CD4-positive, CD25-positive, alpha-beta regulatory T cell (primary cell): ENCODE data around the gene ARHGDIA. TPM values are rescaled to one million over a fixed set of nuclear protein-coding genes. Genes with fewer than 3 reads are reported as not detected.
A peak's percentile ranks its signal among the peaks of the same experiment; 100 is the strongest.

Experiments used
- ATAC-seq, 2 donors: fragments of 150-1000 bp; cut with Tn5 transposase; one replicate each; pipeline ENCODE4 v1.10.0; 2021; ENCODE audit warnings: low read depth in 2 of 2, moderate number of reproducible peaks in 2 of 2, moderate library complexity in 1 of 2
- DNase-seq, 3 donors: peaks; one replicate each; pipeline versions ENCODE4 v3.0.0 to v3.0.0-alpha.2; 2012 to 2022; ENCODE audit warnings: mixed read lengths in 1 of 3
- H3K27ac ChIP-seq: one replicate; pipeline ENCODE4 v1.7.0; 2013; ENCODE audit warnings: mild to moderate bottlenecking, low read length; ENCODE audit not compliant: insufficient read depth, poor library complexity, severe bottlenecking
- H3K27me3 ChIP-seq: one replicate; pipeline ENCODE4 v1.7.0; 2013; ENCODE audit warnings: low read length; ENCODE audit not compliant: control insufficient read depth, insufficient read depth
- H3K36me3 ChIP-seq: one replicate; pipeline ENCODE4 v1.7.0; 2013; ENCODE audit warnings: mild to moderate bottlenecking, low read length, moderate library complexity; ENCODE audit not compliant: control insufficient read depth, insufficient read depth
- H3K4me1 ChIP-seq: 2 replicates; pipeline ENCODE4 v1.7.0; 2013; ENCODE audit warnings: mild to moderate bottlenecking, low read length; ENCODE audit not compliant: insufficient read depth, control insufficient read depth, poor library complexity, severe bottlenecking
- H3K4me3 ChIP-seq: one replicate; pipeline ENCODE4 v1.7.0; 2013; ENCODE audit warnings: low read depth, mild to moderate bottlenecking, low read length, moderate library complexity
- H3K9me3 ChIP-seq, 2 experiments: 1 replicate in 1 of 2; 2 replicates in 1 of 2; pipeline ENCODE4 v1.7.0; 2013; ENCODE audit warnings: low read length in 2 of 2, mild to moderate bottlenecking in 1 of 2, moderate library complexity in 1 of 2; ENCODE audit not compliant: control insufficient read depth in 2 of 2
- H3K27ac Mint-ChIP-seq, 3 donors: one replicate each; pipeline ENCODE4 v1.8.0; 2020 to 2022; ENCODE audit warnings: mild to moderate bottlenecking in 3 of 3, mixed read lengths in 3 of 3, moderate library complexity in 2 of 3
- H3K27me3 Mint-ChIP-seq: one replicate; pipeline ENCODE4 v1.8.0; 2022; ENCODE audit warnings: mild to moderate bottlenecking, mixed read lengths
- H3K36me3 Mint-ChIP-seq: one replicate; pipeline ENCODE4 v1.8.0; 2020; ENCODE audit warnings: mixed read lengths
- H3K4me1 Mint-ChIP-seq, 4 donors: one replicate each; pipeline ENCODE4 v1.8.0; 2020 to 2022; ENCODE audit warnings: mixed read lengths in 4 of 4, mild to moderate bottlenecking in 1 of 4
- H3K4me3 Mint-ChIP-seq, 4 donors: one replicate each; pipeline ENCODE4 v1.8.0; 2020 to 2022; ENCODE audit warnings: mild to moderate bottlenecking in 4 of 4, mixed read lengths in 4 of 4, moderate library complexity in 3 of 4
- H3K9me3 Mint-ChIP-seq, 7 donors: one replicate each; pipeline ENCODE4 v1.8.0; 2020 to 2022; ENCODE audit warnings: mixed read lengths in 7 of 7, mild to moderate bottlenecking in 3 of 7, moderate library complexity in 2 of 7
- polyA plus RNA-seq, 4 donors: library from polyadenylated mRNA; unstranded; fragments of 300-500 nt; fragmentation: Illumina TruSeq; gene quantifications; one replicate each; pipeline ENCODE4 v1.2.3, GENCODE V29; 2021
- total RNA-seq: library from RNA; stranded (reverse); gene quantifications from one replicate; pipeline ENCODE4 v1.2.3, GENCODE V29; 2022

Gene ARHGDIA
- total and polyA plus RNA-seq, 5 donors from 2014 or later = 91.4 to 578 (median 107) TPM

- H3K36me3 Mint-ChIP-seq = peaks cover 8% of the 10 kb centered on the region
These were observed 26.2 kb downstream of the ARHGDIA start for GRCh38 chr17:81844887-81845286.

GRCh38 chr17:81844327-81844851 is 26.7 kb downstream of the ARHGDIA start:
- peaks cover 8% of the 10 kb centered on the region for H3K36me3 Mint-ChIP-seq
- no peaks in the 10 kb centered on the region for H3K27me3 Mint-ChIP-seq
- ATAC-seq (no peak), DNase-seq (no peak)
- H3K4me1 Mint-ChIP-seq = no peaks in the 10 kb centered on the region
- H3K36me3 ChIP-seq = peaks cover 39% of the 10 kb centered on the region
- no peak overlapping the region for H3K27ac Mint-ChIP-seq
- H3K4me3 ChIP-seq = no peak overlapping the region
- no peak overlapping the region for H3K4me3 Mint-ChIP-seq
- H3K27me3 ChIP-seq = no peaks in the 10 kb centered on the region
- no peaks in the 10 kb centered on the region for H3K9me3 ChIP-seq
- no peaks in the 10 kb centered on the region for H3K9me3 Mint-ChIP-seq
- H3K4me1 ChIP-seq = no peaks in the 10 kb centered on the region
- H3K27ac ChIP-seq = no peak overlapping the region

More at GRCh38 chr17:81844887-81845286, 26.2 kb downstream of the ARHGDIA start:
- H3K27me3 ChIP-seq = no peaks in the 10 kb centered on the region
- H3K27me3 Mint-ChIP-seq = no peaks in the 10 kb centered on the region
- no peaks in the 10 kb centered on the region for H3K4me1 ChIP-seq
- no peaks in the 10 kb centered on the region for H3K4me1 Mint-ChIP-seq
- no peak overlapping the region for H3K27ac ChIP-seq
- no peak for DNase-seq
- H3K27ac Mint-ChIP-seq = no peak overlapping the region
- no peaks in the 10 kb centered on the region for H3K9me3 Mint-ChIP-seq
- no peak overlapping the region for H3K4me3 ChIP-seq
- H3K36me3 ChIP-seq = peaks cover 39% of the 10 kb centered on the region
- H3K9me3 ChIP-seq = no peaks in the 10 kb centered on the region
- no peak overlapping the region for H3K4me3 Mint-ChIP-seq
- no peak for ATAC-seq

GRCh38 chr17:81843713-81844326 is 27.3 kb downstream of the ARHGDIA start:
- Mint-ChIP-seq H3K27me3 (no peaks in the 10 kb centered on the region), H3K4me1 (no peaks in the 10 kb centered on the region), H3K36me3 (peaks cover 8% of the 10 kb centered on the region), H3K9me3 (no peaks in the 10 kb centered on the region), H3K4me3 (no peak overlapping the region), H3K27ac (peak overlapping the region in 1 of 3 donors; percentile 91)
- no peaks in the 10 kb centered on the region for H3K27me3 ChIP-seq
- H3K4me3 ChIP-seq = no peak overlapping the region
- no peaks in the 10 kb centered on the region for H3K9me3 ChIP-seq
- H3K27ac ChIP-seq = no peak overlapping the region
- no peak for ATAC-seq
- H3K36me3 ChIP-seq = peaks cover 39% of the 10 kb centered on the region
- DNase-seq = no peak
- H3K4me1 ChIP-seq = no peaks in the 10 kb centered on the region

DNA sequence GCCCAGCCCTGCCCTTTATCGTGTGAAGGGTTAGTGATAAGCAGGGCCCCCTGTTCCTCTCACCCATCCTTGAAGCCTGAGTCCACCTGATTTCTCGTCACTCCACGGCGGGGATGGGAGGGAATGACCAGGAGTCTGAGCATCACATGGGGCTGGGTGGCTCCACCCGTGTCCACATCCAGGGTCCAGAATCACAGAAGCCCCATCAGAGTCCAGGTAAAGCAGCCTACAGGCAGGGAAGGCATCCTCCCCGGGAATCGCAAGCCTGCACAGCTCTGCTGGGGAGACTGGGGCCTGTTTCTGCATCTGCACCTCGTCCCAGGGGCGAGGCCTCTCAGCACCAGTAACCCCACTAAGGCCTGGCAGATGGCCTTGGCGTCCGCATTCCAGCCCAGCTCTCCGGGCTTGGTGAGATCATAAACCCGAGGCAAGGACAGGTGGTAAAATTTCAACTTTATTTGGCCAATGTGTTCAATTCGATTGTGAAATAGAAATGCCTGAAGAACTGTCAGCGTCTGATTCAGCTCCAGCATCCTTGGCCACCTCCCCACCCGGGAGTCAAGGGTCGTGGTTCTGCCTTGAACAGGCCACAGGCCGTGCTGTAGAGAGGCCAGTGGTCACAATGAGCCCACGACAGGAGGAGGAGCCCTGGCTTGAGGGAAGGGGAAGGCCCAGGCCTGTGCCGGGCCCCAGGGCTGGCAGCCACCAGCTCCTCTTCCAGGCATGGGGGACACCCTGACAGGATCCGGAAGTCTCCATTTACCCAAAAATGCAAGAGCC is 28.2 kb downstream of the ARHGDIA start:
- Mint-ChIP-seq H3K27ac (peak overlapping the region in 1 of 3 donors; percentile 42), H3K4me3 (no peak overlapping the region), H3K4me1 (no peaks in the 10 kb centered on the region), H3K36me3 (peaks cover 8% of the 10 kb centered on the region), H3K9me3 (no peaks in the 10 kb centered on the region), H3K27me3 (no peaks in the 10 kb centered on the region)
- Histone ChIP-seq H3K4me1 (no peaks in the 10 kb centered on the region), H3K36me3 (peaks cover 39% of the 10 kb centered on the region), H3K27ac (no peak overlapping the region), H3K27me3 (no peaks in the 10 kb centered on the region), H3K9me3 (no peaks in the 10 kb centered on the region), H3K4me3 (no peak overlapping the region)
- ATAC-seq (no peak), DNase-seq (no peak)

GRCh38 chr17:81842378-81842724 is 28.8 kb downstream of the ARHGDIA start:
- no peak for ATAC-seq
- Mint-ChIP-seq H3K4me3 (no peak overlapping the region), H3K27me3 (no peaks in the 10 kb centered on the region), H3K36me3 (peaks cover 8% of the 10 kb centered on the region), H3K27ac (peak overlapping the region in 1 of 3 donors; percentile 42), H3K9me3 (no peaks in the 10 kb centered on the region), H3K4me1 (no peaks in the 10 kb centered on the region)
- DNase-seq = no peak
- H3K27ac ChIP-seq = no peak overlapping the region
- no peaks in the 10 kb centered on the region for H3K4me1 ChIP-seq
- H3K9me3 ChIP-seq = no peaks in the 10 kb centered on the region
- H3K27me3 ChIP-seq = no peaks in the 10 kb centered on the region
- H3K36me3 ChIP-seq = peaks cover 39% of the 10 kb centered on the region
- H3K4me3 ChIP-seq = no peak overlapping the region

GRCh38 chr17:81841866-81842265 is 29.3 kb downstream of the ARHGDIA start:
- Histone ChIP-seq H3K27ac (no peak overlapping the region), H3K4me1 (no peaks in the 10 kb centered on the region), H3K36me3 (peaks cover 34% of the 10 kb centered on the region), H3K4me3 (no peak overlapping the region), H3K27me3 (no peaks in the 10 kb centered on the region), H3K9me3 (no peaks in the 10 kb centered on the region)
- no peak for ATAC-seq
- Mint-ChIP-seq H3K4me1 (no peaks in the 10 kb centered on the region), H3K36me3 (peaks cover 8% of the 10 kb centered on the region), H3K27ac (peak overlapping the region in 1 of 3 donors; percentile 14), H3K27me3 (no peaks in the 10 kb centered on the region), H3K4me3 (no peak overlapping the region), H3K9me3 (no peaks in the 10 kb centered on the region)
- DNase-seq = no peak

- no peak for ATAC-seq
These were observed 30.0 kb downstream of the ARHGDIA start for GRCh38 chr17:81840826-81841778.

More at GRCh38 chr17:81840826-81841778, 30.0 kb downstream of the ARHGDIA start:
- Histone ChIP-seq H3K4me1 (no peaks in the 10 kb centered on the region), H3K27ac (no peak overlapping the region), H3K27me3 (no peaks in the 10 kb centered on the region), H3K9me3 (no peaks in the 10 kb centered on the region), H3K36me3 (peaks cover 29% of the 10 kb centered on the region), H3K4me3 (no peak overlapping the region)
- Mint-ChIP-seq H3K36me3 (peaks cover 8% of the 10 kb centered on the region), H3K9me3 (no peaks in the 10 kb centered on the region), H3K27me3 (no peaks in the 10 kb centered on the region), H3K4me3 (no peak overlapping the region), H3K27ac (peak overlapping the region in 1 of 3 donors; percentile 14), H3K4me1 (no peaks in the 10 kb centered on the region)
- DNase-seq = no peak
